ENCODE results near the gene GARIN5A. TPM values are rescaled to one million over a fixed set of nuclear protein-coding genes. Genes with fewer than 3 reads are reported as not detected.

Gene GARIN5A
- total RNA-seq, 4 donors from 2014 or later: 0.32 to 0.52 TPM; not detected in 2

DNA sequence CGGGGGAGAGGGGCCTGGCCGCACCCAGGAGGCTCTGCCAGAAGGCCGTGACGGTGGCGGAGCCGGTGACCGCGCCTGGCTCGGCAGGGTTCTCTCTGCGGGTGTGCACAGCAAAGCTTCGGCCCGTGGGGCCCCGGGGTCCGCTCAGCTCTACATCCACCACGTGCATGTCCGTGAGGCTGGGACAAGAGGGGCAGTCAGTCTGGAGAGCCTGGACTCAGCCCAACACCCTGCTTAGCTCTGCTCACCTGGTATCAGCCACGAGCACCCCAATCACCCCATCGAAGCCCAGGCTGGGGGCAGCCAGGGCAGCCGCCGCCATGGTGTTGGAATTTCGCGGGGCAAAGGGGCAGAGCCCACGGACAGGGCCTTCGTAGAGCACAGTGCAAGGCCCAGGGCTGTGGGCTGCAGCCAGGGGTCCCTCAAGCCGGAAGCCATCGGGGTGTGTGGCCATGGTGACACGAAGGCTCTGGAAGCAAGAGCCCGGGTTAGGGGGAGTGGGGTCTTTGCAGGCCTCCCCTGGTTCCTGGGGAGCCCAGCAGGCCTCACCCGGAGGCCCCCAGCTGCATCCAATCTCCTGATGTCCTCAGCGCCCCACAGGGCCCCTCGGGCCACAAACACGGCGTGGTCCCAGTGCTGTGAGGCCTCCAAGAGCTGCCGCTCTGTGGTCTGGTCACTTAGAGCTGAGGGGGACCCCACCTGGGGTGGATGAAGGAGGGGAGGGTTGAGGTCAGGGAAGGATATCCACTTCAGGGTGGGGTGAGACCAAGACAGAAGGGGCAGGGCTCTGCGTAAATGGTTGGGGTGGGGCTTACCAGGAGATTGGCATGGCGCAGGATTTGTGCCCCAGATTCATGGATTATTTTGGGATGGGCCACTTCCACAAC lies 35.7 kb upstream of the GARIN5A start:
- Histone ChIP-seq H3K9me3 (no peaks in the 10 kb centered on the region), H3K4me1 (peaks cover 17 to 25% (median 22%) of the 10 kb centered on the region in 4 donors), H3K36me3 (peaks cover 0 to 6% (median 0%) of the 10 kb centered on the region in 4 donors), H3K27me3 (peaks cover 0 to 29% (median 0%) of the 10 kb centered on the region in 4 donors), H3K27ac (replicated peaks in 1 of 4) (peak overlapping the region in 2 of 4 donors; percentile 75 to 81), H3K4me3 (peak overlapping the region in 2 of 4 donors; percentile 65 to 79)
- intact Hi-C loops (cut with DNase I): no loop called here
- TF ChIP-seq POLR2AphosphoS5 (IDR thresholded peaks at IDR 0.05) (no peak), POLR2A (IDR thresholded peaks at IDR 0.05; ENCODE audit: low read depth) (no peak), EP300 (IDR thresholded peaks at IDR 0.05) (no peak)
- TF ChIP-seq, protein P1, sequence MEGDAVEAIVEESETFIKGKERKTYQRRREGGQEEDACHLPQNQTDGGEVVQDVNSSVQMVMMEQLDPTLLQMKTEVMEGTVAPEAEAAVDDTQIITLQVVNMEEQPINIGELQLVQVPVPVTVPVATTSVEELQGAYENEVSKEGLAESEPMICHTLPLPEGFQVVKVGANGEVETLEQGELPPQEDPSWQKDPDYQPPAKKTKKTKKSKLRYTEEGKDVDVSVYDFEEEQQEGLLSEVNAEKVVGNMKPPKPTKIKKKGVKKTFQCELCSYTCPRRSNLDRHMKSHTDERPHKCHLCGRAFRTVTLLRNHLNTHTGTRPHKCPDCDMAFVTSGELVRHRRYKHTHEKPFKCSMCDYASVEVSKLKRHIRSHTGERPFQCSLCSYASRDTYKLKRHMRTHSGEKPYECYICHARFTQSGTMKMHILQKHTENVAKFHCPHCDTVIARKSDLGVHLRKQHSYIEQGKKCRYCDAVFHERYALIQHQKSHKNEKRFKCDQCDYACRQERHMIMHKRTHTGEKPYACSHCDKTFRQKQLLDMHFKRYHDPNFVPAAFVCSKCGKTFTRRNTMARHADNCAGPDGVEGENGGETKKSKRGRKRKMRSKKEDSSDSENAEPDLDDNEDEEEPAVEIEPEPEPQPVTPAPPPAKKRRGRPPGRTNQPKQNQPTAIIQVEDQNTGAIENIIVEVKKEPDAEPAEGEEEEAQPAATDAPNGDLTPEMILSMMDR (IDR thresholded peaks at IDR 0.05): no peak
- peak; percentile 86 for DNase-seq (ENCODE audit: extremely low spot score)
- 89% methylated on average over 25 of the region's 36 CpGs for WGBS

DNA sequence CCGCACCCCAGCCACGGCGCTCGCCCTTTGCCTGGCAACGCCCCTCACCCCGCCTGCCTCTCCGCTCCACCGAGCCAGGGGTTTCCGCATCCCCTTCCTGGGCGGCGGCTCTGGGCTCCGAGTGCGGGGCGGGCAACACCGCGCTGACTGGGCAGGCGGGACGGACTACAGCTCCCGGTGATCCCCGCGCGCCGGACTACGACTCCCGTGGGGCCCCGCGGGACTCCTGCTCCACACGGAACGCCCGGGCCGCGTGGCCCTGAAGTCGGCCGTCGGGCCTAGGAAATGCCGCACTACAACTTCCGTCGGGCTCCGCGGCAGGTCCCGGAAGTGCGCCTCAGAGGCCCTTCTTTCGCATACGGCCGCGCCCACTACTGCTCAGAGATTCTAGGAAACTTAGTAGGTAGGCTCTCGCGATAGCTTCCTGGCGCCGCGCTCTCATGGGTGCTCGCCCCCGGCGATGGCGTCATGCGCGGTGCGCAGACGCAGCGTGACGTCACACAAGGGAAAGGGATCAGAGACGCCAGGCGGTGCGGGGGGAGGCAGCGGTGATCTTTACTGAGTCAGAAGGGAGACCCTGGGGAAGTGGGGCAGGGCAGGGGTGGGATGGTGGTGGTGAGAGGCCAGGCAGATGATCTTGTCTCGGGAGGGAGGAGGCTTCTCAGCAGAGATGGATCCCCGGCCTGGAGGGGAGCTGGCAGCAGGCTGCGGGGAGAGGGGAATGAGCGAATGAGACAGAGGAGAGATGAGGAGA lies 34.6 kb upstream of the GARIN5A start, which contains the start of gene JOSD2:
TSS of gene JOSD2 (minus strand) at position 123 of the 754 bp plus-strand sequence. CDS start 760 bp downstream, outside the sequence.
- H3K4me3 ChIP-seq: peak within 1 kb of the TSS; percentile 65 to 87 (median 72)
- H3K9me3 ChIP-seq: no peaks in the 10 kb centered on the region
- H3K36me3 ChIP-seq: peaks cover 0 to 11% (median 2%) of the 10 kb centered on the region in 4 donors
- H3K4me1 ChIP-seq: peaks cover 17 to 25% (median 22%) of the 10 kb centered on the region in 4 donors
- DNase-seq (ENCODE audit: extremely low spot score): peak; percentile 100
- intact Hi-C loops (cut with DNase I): no loop called here
- peaks cover 0 to 21% (median 0%) of the 10 kb centered on the region in 4 donors for H3K27me3 ChIP-seq
- peak within 1 kb of the TSS; percentile 75 to 81 (median 77) for H3K27ac ChIP-seq (replicated peaks in 1 of 4)
- WGBS: 2% methylated on average over 39 of the region's 69 CpGs
- TF ChIP-seq, protein P1 (IDR thresholded peaks at IDR 0.05): peak in 2 of 3 experiments; percentile 6 to 35
- TF ChIP-seq EP300 (IDR thresholded peaks at IDR 0.05): no peak
- TF ChIP-seq POLR2AphosphoS5 (IDR thresholded peaks at IDR 0.05): peak; percentile 90 to 95
- peak; percentile 67 for TF ChIP-seq POLR2A (IDR thresholded peaks at IDR 0.05; ENCODE audit: low read depth)

DNA sequence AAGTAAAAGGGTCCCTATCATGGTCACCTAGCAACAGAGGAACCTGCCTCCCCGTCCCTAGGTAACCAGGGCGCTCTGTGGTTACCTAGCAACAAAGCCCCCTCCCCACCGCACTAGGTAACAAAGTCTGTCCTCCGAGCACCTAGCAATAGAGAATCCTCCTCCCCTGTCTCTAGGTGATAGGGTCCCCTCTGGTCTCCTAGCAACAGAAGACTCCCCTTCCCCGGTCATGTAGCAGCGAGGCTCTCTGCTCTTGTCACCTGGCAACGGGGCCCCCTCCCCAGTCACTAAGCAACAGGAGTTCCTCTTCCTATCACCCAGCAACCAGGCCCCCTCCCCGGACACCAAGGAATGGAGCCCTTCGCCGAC lies 34.0 kb upstream of the GARIN5A start:
- peak overlapping the region; percentile 65 to 87 (median 72) for H3K4me3 ChIP-seq
- H3K4me1 ChIP-seq: peaks cover 17 to 25% (median 22%) of the 10 kb centered on the region in 4 donors
- peaks cover 0 to 15% (median 0%) of the 10 kb centered on the region in 4 donors for H3K27me3 ChIP-seq
- no peaks in the 10 kb centered on the region for H3K9me3 ChIP-seq
- WGBS: 5% methylated on average over 7 of the region's 10 CpGs
- peak overlapping the region; percentile 75 to 81 (median 77) for H3K27ac ChIP-seq (replicated peaks in 1 of 4)
- intact Hi-C loops (cut with DNase I): no loop called here
- peaks cover 0 to 16% (median 7%) of the 10 kb centered on the region in 4 donors for H3K36me3 ChIP-seq
- peak; percentile 79 for DNase-seq (ENCODE audit: extremely low spot score)
- TF ChIP-seq, protein P1 (IDR thresholded peaks at IDR 0.05): no peak

DNA sequence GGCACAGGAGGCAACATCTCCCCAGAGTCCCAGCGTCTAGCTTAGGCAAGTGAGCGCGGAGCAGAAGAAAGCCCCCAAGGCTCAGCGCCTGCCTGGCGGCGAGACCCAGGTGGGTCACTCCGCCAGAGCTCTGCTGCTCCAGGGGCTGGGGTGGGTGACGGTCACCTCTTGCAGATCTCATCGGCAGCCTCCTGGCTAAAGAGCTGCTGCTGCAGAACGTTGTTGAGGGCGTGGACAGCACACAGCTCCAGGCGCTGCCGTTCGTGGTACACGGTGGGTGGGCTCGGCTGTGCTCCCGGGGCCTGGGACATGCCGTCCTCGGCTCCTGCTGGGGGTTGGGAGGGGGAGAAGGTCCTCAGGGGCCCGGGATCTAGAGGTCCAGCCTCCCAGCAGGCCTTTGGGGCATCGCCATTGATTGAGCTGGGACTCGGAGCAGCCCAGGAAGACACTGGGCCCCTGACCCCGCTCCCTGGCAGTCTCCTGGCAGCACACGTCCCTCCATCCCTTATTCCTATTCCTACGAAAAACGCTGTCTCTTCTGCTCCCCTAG lies 33.5 kb upstream of the GARIN5A start:
- TF ChIP-seq EP300 (IDR thresholded peaks at IDR 0.05) (no peak), POLR2AphosphoS5 (IDR thresholded peaks at IDR 0.05) (no peak), POLR2A (IDR thresholded peaks at IDR 0.05; ENCODE audit: low read depth) (no peak)
- TF ChIP-seq, protein P1 (IDR thresholded peaks at IDR 0.05): no peak
- intact Hi-C loops (cut with DNase I): no loop called here
- peak overlapping the region; percentile 75 to 81 (median 77) for H3K27ac ChIP-seq (replicated peaks in 1 of 4)
- WGBS: 62% methylated on average over 17 of the region's 26 CpGs
- H3K9me3 ChIP-seq: no peaks in the 10 kb centered on the region
- peaks cover 17 to 25% (median 22%) of the 10 kb centered on the region in 4 donors for H3K4me1 ChIP-seq
- H3K36me3 ChIP-seq: peaks cover 0 to 21% (median 10%) of the 10 kb centered on the region in 4 donors
- peak overlapping the region; percentile 65 to 87 (median 72) for H3K4me3 ChIP-seq
- H3K27me3 ChIP-seq: peaks cover 0 to 10% (median 0%) of the 10 kb centered on the region in 4 donors
- DNase-seq (ENCODE audit: extremely low spot score): no peak

Measured in esophagus muscularis mucosa (tissue), 4 donors.